ENCODE data around the gene NDST1. TPM values are rescaled to one million over a fixed set of nuclear protein-coding genes. Genes with fewer than 3 reads are reported as not detected.

NDST1 gene
- total RNA-seq, 1 donor from 2014 or later = 73.7 TPM

DNA sequence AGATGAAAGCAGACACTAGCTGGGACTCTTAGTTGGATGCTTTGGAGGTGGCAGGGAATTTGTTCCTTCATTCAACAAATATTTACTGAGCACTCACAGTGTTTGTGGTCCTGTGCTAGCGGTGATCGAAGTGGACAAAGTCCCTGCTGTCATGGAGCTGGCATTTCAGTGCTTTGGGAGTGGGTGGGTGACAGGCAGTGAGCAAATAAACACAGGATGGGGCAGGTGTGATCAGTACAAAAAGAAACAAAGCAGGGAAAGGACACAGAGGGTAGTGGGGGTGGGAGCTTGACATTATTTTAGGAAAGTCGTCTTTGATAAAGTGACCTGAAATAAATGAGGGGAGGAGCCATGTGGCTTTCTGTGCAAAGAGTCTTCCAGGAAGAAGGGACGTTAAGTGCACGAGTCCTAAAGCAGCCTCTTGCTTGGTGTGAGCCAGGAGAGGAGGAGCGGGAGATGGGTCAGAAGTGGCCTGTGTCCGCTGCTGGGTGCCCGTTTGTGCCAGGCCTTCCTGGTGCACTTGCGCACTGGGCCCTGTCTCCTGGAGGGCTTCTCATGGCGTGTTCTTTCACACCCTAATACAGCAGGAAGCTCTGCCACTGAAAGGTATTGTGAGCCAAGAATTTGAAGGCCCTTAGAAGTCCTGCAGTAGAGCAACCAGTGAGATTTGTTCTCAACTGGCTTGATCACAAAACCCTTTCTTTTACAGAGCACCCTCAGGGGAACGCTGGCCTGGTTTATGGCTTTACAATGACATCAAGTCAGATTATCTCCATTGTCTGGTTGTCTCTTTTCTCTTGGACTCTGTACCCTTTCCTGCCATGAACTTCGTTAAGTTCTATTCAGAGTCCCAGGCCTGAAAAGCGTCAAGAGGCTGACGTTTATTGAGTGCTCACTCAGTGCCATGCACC, 14.8 kb downstream of the NDST1 start:
- no peak for DNase-seq (ENCODE audit: low read depth)

DNA sequence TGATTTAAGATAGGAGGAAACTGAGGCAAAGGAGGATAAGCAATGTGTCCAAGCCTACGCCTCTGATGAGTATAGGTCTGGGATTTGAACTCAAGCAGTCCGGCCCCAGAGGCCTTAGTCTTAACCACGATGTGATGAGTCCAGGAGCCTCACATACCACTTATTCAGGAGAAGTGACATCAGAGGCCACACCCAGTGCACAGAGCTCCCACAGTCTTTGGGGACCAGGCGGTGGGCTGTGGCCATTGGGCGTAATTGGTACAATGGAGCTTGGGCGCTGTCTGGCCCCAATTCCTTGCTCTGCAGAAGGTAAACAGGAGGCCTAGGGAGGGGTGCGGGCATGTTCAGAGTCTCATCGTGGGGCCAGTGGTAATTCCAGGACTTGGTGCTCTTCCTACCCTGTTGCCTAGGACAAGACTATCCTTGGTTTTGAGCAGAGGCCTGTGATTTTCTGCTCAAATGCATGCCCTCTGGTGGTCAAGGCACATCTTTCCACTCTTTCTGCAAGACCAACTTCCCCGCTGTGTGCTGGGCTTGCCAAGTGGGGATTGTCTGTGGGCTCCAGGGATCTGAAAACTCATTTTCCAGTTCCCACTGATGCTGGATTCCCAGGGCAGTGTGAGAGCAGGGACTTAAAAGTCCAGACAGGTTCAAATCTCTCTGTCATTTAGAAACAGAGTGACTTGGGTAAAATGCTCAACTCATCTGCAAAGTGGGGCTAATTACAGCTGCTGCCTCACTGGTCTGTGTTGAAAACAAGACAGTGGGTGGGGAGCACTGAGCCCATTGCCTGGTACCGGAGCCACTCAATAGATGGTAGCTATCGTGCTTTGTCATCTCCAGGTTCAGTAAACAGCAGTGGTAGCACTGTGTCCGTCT, 15.8 kb downstream of the NDST1 start:
- peak; percentile 69 for DNase-seq (ENCODE audit: low read depth)

DNA sequence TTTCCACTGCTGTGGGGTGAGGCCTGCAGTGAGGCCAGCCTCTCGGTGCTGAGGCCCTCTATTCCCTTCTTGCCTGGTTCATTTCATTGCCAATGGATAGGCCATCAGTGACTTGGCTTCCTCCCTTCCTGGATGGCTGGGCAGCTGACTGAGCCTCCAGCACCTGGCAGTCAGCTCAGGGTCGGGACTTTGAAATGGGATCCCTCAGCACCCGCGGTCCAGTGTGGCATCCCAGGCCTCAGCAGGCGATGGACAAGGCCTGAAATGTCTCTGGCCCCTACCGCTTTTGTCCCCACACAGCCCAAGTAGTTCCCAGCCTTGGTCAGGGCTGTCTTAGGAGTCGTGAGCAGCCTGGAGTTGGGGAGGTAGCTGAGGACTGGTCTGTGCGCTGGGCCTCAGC, 17.2 kb downstream of the NDST1 start:
- peak; percentile 53 for DNase-seq (ENCODE audit: low read depth)

DNA sequence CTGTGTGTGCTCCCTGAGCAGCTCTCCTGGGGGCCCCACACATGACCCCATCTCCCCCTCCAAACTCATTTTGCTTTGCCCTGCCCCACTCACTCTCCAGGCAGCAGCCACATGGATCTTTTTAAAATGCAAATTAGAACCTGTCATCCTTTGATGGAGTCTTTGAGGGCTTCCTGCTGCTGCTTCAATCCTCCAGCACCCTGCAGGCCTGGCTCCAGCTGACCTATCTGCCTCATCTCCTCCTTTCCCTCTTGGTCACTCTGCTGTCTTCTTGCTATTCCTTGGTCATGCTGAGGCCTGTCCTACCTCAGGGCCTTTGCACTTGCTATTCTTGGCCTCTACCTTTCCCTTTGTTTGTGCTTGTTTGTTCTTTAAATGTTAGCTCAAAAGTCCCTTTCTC, 17.9 kb downstream of the NDST1 start:
- no peak for DNase-seq (ENCODE audit: low read depth)

DNA sequence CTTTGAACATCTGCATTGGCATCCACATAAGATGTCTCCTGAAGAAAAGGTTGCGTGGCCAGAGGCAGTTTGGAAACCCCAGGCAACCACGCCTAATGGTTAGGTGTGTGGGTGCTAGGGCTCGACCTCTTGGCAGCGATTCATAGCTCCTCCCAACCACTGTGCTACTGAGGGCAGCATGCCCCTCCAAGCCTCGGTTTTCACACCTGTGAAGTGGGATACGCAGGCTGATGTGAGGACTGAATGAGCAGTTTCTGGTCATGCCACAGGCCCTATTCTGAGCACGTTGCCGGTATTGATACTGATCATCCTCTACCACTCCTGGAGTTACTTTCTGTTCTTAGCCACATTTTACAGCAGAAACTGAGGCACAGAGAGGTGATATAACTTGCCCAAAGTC, 19.1 kb downstream of the NDST1 start:
- DNase-seq (ENCODE audit: low read depth) = no peak

DNA sequence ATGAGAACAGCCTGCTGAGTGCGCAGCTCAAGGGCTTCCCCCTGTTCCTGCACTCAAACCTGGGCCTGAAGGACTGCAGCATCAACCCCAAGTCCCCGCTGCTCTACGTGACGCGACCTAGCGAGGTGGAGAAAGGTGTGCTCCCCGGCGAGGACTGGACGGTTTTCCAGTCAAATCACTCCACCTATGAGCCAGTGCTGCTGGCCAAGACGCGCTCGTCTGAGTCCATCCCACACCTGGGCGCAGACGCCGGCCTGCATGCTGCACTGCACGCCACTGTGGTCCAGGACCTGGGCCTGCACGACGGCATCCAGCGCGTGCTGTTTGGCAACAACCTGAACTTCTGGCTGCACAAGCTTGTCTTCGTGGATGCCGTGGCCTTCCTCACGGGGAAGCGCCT, 19.9 kb downstream of the NDST1 start:
- no peak for DNase-seq (ENCODE audit: low read depth)

DNA sequence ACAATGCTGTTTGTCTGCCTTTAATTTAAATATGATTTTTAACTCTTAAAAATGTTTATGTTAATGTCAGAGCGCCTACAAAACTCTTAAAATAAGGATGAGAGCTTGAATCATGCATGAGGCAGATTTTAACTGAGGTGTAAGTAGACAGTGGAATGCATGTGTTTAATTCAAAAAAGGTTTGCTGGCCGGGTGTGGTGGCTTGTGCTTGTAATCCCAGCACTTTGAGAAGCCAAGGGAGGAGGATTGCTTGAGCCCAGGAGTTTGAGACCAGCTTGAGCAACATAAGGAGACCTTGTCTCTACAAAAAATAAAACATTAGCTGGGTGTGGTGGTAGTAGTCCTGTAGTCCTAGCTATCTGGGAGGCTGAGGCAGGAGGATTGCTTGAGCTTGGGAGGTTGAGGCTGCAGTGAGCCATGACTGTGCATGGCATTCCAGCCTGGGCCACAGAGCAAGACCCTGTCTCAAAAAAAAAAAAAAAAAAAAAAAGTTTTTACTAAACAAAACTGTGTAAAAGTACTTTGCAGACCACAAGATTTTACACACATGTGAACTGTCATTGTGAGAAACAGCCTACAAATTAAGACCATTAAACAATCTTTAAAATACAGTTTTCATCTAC, 21.1 kb downstream of the NDST1 start:
- DNase-seq (ENCODE audit: low read depth) = no peak

DNA sequence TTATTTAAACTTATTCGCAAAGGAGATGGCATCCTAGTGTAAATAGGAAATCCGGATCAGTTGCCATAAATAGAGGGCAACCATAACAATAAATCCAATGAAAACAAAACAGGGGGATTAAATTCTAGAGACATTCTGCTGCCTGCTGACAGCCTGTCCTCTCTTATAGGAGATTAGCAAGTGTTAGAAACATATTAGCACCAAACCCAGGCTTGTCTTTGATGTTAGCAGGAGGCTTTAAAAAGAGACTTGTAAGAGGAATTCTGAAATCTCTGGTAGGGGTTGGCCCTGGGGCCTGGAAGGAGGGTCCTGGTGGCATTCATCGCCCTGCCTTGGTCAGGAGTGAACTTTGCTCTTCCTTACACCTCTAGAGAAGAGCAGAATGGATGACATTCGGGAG, 21.6 kb downstream of the NDST1 start:
- DNase-seq (ENCODE audit: low read depth) = no peak

DNA sequence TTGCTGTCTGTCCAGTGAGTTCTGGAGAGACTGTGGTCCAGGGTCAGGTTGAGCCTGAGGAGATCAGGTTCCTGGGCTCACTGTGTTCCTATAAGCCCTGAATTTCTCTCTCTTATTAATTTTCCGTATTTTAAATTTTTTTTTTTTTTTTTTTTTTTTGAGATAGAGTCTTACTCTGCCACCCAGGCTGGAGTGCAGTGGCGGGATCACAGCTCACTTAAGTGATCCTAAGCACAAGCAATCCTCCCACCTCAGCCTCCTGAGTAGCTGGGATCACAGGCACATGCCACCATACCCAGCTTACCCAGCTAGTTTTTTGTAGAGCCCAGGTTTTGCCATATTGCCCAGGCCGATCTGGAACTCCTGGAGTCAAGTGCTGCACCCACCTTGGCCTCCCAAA, 22.5 kb downstream of the NDST1 start:
- no peak for DNase-seq (ENCODE audit: low read depth)

DNA sequence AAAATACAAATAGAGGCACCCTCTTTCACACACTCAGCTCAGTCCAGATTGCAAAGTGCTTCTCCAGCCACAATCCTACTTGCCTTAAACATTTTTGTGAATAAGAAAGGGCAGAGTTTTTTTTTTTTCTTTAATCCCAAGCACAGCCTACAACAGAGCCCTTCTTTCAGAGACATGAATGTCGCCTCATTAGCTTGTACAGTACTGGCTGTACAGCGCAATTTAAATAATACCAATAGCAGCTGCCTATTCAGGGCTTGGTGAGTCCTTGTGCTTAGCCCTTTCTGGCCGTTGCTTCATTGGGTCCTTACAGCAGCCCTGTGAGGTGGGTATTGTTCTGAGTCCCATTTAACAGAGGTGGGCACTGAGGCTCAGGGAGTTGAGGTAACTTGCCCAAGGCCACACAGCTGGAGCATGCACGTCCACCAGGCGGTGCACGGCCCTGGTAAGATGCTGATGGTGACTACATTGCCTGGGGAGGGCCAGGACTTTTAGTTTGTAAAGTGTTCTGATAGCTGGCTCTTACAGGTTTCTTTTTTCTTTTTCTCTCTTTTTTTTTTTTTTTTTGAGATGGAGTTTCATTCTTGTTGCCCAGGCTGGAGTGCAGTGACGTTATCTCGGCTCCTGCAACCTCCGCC, 23.1 kb downstream of the NDST1 start:
- no peak for DNase-seq (ENCODE audit: low read depth)

DNA sequence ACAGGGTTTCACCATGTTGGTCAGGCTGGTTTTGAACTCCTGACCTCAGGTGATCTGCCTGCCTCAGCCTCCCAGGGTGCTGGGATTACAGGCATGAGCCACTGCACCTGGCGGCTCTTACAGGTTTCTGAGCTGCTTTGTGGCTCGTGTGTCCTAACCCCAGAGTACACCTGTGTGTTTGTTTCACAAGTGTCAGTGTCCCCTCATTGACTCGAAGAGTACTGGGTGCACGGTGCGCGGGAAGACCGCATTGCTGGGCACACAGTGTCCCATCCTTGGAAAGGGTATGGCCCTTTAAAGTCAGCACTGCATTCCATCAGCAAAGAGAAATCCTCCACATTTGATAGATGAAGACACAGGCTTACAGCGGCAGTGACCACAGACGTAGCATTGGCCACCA, 23.8 kb downstream of the NDST1 start:
- DNase-seq (ENCODE audit: low read depth) = no peak

DNA sequence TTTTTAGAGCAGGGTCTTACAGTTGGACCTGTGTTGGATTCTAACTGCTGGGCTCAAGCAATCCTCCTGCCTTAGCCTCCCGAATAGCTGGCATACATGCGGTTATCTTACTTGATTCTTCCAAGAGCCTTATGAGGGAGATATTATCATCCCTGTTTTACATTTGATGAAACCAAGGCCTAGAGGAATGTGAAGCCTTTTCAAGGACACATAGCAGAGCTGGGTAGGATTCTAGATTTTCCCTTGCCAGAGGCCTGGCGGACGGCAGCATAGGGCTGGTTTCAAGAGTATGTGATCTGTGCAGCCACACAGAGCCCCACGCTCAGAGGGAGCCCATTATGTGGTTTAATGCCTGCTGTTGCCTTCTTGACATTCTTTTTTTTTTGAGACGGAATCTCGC, 24.2 kb downstream of the NDST1 start:
- DNase-seq (ENCODE audit: low read depth) = no peak

DNA sequence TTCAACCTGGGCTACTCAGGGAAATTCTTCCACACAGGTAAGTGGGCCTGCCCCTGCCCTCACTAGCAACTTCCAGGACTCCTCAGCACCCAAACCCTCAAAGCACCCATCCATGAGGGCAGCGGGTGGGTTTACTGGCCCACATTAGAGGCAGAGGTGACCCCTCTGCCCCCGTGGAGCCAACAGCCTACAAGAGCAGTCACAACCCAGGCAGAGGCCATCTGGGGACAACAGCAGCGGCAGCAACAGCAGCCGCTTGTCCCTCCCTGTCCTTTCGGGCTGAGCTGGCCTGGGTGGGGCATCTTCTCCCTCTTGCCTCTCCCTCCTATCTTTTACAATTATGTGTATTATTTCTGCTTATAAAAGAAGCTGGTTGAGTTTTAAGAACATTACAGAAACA, 25.1 kb downstream of the NDST1 start:
- DNase-seq (ENCODE audit: low read depth) = no peak

DNA sequence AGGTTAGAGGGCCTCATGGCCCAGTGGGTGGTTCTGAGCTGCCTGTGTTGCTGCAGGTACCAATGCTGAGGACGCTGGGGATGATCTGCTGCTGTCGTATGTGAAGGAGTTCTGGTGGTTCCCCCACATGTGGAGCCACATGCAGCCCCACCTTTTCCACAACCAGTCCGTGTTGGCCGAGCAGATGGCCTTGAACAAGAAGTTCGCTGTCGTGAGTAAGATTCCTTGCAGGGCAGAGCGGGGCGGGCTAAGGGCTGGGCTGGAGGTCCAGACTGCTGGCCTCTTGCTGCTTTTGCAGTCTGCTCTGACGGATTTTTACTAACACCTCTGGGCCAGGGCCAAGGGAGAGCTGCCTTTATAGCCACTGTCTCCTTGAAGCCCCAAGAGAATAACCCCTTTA, 26.9 kb downstream of the NDST1 start:
- DNase-seq (ENCODE audit: low read depth) = no peak

DNA sequence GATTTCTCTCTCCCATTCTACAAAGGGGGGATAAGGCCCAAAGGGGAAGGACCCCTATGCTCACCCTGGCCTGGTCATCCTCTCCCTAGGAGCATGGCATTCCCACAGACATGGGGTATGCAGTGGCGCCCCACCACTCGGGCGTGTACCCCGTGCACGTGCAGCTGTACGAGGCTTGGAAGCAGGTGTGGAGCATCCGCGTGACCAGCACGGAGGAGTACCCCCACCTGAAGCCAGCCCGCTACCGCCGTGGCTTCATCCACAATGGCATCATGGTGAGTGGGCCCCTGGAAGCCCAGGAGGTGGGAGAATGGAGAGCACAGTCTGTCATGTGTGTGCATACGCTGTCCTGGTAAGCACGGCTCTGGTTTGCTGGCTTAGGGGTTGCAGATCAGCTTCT, 27.7 kb downstream of the NDST1 start:
- no peak for DNase-seq (ENCODE audit: low read depth)

DNA sequence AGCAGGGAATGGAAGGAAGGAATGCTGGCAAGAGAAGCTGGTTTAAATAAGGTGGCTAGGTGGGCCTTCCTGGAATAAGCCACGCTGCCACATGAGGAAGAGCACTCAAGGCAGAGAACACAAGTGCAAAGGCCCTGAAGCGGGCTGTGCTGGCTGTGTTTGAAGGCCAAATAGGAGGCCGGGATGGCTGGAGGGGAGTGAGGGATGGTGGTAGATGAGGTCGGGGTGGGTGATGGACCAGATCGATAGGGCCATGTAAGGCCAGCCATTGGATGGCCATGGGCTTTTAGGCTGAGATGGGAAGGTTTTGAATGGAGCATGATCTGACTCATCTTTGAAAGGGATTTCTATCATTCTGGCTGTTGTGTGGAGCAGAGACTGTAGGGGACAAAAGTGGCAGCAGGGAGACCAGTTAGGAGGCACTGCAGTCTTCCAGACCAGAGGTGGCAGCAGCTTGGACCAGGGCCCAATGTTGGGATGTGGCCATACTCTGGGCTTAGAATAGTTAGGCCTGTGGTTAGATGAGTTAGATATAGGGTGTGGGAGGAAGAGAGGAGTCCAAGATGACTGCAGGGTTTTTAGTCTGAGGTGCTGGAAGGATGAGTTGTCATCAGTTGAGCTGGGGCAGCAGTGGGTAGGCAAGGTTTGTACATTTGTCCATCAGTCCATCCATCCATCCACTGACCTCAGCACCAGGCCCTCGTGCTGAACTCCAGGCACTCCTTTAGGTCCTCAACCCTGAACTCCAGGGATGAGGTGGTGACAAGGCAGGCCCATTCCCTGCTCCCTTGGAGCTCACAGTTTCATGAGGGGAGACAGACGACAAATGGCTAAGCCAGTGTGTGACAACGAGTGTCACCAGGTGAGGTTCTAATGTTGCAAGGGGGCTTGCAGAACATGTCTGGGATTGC, 30.3 kb downstream of the NDST1 start:
- DNase-seq (ENCODE audit: low read depth) = peak; percentile 88

DNA sequence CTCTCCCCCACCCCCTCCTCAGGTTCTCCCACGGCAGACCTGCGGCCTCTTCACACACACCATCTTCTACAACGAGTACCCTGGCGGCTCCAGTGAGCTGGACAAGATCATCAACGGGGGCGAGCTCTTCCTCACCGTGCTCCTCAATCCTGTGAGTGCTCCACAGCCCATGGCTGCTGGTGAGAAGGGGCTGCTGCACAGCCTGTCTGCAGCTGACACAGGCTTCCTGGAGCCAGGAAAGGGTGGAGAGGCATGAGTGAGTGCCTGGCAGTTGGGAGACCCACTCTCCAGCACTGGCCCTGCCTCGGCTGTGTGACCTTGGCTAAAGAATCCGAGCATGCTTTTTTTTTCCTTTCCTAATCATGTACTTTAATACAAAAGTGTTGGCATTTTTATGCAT, 31.3 kb downstream of the NDST1 start:
- no peak for DNase-seq (ENCODE audit: low read depth)

DNA sequence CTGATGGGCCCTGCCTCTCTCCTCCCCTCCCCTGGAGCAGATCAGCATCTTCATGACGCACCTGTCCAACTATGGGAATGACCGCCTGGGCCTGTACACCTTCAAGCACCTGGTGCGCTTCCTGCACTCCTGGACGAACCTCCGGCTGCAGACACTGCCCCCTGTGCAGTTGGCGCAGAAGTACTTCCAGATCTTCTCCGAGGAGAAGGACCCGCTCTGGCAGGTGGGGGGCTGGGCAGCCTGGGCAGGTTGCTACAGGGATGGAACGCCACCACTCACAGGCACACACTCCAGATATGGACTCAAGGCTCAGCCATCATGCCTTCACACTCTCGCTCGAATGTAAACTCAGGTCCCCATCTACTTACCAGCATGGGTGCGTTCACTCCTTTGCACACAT, 32.1 kb downstream of the NDST1 start:
- no peak for DNase-seq (ENCODE audit: low read depth)

DNA sequence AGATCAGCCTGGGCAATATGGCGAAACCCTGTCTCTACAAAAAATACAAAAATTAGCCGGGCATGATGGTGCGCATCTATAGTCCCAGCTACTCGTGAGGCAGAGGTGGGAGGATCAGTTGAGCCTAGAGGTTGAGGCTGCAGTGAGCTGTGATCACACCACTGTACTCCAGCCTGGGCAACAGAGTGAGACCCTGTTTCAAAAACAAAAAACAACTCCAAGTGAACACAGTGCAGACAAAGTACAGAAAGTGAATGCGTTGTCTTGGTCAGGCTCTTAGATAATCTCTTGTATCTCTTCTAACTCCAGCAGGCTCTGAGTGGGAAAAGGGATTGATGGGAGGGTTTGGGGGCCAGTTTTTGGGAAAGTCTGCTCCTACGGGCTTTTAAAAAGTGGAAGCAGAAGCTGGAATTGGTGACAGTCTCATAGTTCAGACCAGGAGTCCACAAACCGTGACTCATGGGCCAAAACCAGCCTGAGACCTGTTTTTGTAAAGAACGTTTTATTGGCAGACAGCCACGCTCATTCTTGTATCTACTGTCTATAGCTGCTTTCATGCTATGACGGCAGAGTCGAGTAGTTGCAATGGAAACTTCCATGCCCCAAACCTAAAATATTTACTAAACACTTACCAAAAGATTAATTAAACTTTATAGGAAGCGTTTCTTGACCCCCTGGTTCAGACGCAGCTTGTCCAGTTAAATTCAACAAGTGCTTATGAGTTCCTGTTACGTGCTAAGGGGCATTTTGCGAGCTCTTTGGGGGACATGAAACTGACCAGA, 32.9 kb downstream of the NDST1 start:
- peak; percentile 88 for DNase-seq (ENCODE audit: low read depth)

DNA sequence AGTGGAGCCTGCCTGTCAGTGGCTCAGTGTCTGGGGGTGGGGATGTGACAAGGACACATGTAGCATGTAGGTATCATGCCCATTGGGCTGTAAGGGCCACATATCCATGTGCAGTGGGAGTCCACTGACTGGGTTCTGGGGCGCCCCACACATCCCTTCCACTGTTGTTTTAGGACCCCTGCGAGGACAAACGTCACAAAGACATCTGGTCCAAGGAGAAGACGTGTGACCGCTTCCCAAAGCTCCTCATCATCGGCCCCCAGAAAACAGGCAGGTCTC, 33.4 kb downstream of the NDST1 start:
- no peak for DNase-seq (ENCODE audit: low read depth)
